ENCODE results near the gene CTAG2. TPM values are rescaled to one million over a fixed set of nuclear protein-coding genes. Genes with fewer than 3 reads are reported as not detected.

Gene CTAG2
- total RNA-seq, 1 donor from 2014 or later: not detected

DNA sequence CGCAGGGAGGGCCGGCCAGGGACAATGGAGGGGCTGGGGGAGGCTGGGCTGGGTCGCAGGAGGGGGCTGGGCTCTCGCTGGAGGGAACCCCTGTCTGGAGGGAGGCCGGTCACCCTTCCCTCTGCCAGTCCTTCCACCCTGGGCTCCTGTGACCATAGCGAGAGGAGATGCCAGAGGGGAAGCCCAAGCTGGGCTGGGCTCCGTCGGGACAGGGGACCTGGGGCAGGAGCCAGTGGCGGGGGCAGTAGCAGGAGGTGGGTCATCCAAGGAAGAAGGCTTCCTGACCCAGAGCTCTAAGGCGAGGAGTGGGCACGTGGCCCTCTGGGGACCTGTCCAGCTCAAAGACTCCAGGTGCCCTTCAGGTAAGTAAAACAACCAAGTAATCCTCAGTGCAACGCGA lies 51.2 kb downstream of the CTAG2 start:
- intact Hi-C loops (cut with DNase I): no loop called here
- Histone ChIP-seq H3K36me3 (no peaks in the 10 kb centered on the region), H3K4me1 (no peaks in the 10 kb centered on the region), H3K27me3 (no peaks in the 10 kb centered on the region), H3K27ac (no peak overlapping the region), H3K9me3 (no peaks in the 10 kb centered on the region), H3K4me3 (no peak overlapping the region)
- DNase-seq (ENCODE audit: extremely low spot score in 2 of 2): no peak
- TF ChIP-seq, protein P1, sequence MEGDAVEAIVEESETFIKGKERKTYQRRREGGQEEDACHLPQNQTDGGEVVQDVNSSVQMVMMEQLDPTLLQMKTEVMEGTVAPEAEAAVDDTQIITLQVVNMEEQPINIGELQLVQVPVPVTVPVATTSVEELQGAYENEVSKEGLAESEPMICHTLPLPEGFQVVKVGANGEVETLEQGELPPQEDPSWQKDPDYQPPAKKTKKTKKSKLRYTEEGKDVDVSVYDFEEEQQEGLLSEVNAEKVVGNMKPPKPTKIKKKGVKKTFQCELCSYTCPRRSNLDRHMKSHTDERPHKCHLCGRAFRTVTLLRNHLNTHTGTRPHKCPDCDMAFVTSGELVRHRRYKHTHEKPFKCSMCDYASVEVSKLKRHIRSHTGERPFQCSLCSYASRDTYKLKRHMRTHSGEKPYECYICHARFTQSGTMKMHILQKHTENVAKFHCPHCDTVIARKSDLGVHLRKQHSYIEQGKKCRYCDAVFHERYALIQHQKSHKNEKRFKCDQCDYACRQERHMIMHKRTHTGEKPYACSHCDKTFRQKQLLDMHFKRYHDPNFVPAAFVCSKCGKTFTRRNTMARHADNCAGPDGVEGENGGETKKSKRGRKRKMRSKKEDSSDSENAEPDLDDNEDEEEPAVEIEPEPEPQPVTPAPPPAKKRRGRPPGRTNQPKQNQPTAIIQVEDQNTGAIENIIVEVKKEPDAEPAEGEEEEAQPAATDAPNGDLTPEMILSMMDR (IDR thresholded peaks at IDR 0.05): no peak
- no peak for TF ChIP-seq POLR2A (IDR thresholded peaks at IDR 0.05)
- no peak for TF ChIP-seq POLR2AphosphoS5 (IDR thresholded peaks at IDR 0.05; ENCODE audit: insufficient read depth in 1 of 2, low read depth in 1 of 2)

Small RNAs within 50 kb of the gene (small RNA-seq; reads per million reads assigned to genes)
- not detected for gene AC244090.1
- gene AC244107.2: not detected

Other genes starting within 250 kb of the CTAG2 start
- 52.1 TPM for gene DNASE1L1, start 244.3 kb downstream of the CTAG2 start, total RNA-seq
- gene TAFAZZIN, start 242.0 kb downstream of the CTAG2 start, total RNA-seq: 59.2 TPM
- gene ATP6AP1, start 224.9 kb downstream of the CTAG2 start, total RNA-seq: 54.5 TPM
- 116 TPM for gene GDI1, start 216.4 kb downstream of the CTAG2 start, total RNA-seq
- 33.6 TPM for gene FAM50A, start 209.4 kb downstream of the CTAG2 start, total RNA-seq
- 20.1 TPM for gene PLXNA3, start 195.3 kb downstream of the CTAG2 start, total RNA-seq
- gene LAGE3, start 174.3 kb downstream of the CTAG2 start, total RNA-seq: 27.7 TPM
- gene UBL4A, start 167.0 kb downstream of the CTAG2 start, total RNA-seq: 30.2 TPM
- 28.2 TPM for gene SLC10A3, start 162.9 kb downstream of the CTAG2 start, total RNA-seq
- gene FAM3A, start 137.3 kb downstream of the CTAG2 start, total RNA-seq: 59.9 TPM
- 86.4 TPM for gene G6PD, start 106.7 kb downstream of the CTAG2 start, total RNA-seq
- 11.8 TPM for gene IKBKG, start 106.0 kb downstream of the CTAG2 start, total RNA-seq
- not detected for gene CTAG1A, start 68.4 kb downstream of the CTAG2 start, total RNA-seq
- not detected for gene CTAG1B, start 34.3 kb downstream of the CTAG2 start, total RNA-seq
- 7.6 TPM for gene GAB3, start 97.5 kb upstream of the CTAG2 start, total RNA-seq
- 22.8 TPM for gene DKC1, start 109.3 kb upstream of the CTAG2 start, total RNA-seq
- gene MPP1, start 151.9 kb upstream of the CTAG2 start, total RNA-seq: 15.7 TPM
- gene SMIM9, start 181.1 kb upstream of the CTAG2 start, total RNA-seq: not detected
- gene F8A1, start 232.8 kb upstream of the CTAG2 start, total RNA-seq: 8.1 TPM

All from vagina (tissue), 2 donors.